Liver (tissue), 9 donors: Measurements from ENCODE around the gene UBE2M. TPM values are rescaled to one million over a fixed set of nuclear protein-coding genes. Genes with fewer than 3 reads are reported as not detected.
A peak's percentile ranks its signal among the peaks of the same experiment; 100 is the strongest.

ENCODE experiments used
- DNase-seq: peaks from one replicate; pipeline ENCODE4 v3.0.0-alpha.2; 2017; ENCODE audit warnings: low spot score
- H3K27ac ChIP-seq, 2 donors: one replicate each; pipeline ENCODE4 v1.7.0; 2013; ENCODE audit warnings: inconsistent platforms in 2 of 2, low read length in 2 of 2, control low read depth in 1 of 2, low read depth in 1 of 2, mild to moderate bottlenecking in 1 of 2
- H3K27me3 ChIP-seq, 4 donors: one replicate each; pipeline versions ENCODE4 v1.6.1 to v1.7.0; 2013; ENCODE audit warnings: low read length in 3 of 4, inconsistent platforms in 1 of 4, mild to moderate bottlenecking in 1 of 4, moderate library complexity in 1 of 4; ENCODE audit not compliant: control insufficient read depth in 4 of 4, insufficient read depth in 4 of 4
- H3K36me3 ChIP-seq, 4 donors: one replicate each; pipeline versions ENCODE4 v1.6.1 to v1.7.0; 2013; ENCODE audit warnings: low read length in 3 of 4, mild to moderate bottlenecking in 3 of 4, low read depth in 1 of 4, moderate library complexity in 1 of 4; ENCODE audit not compliant: control insufficient read depth in 4 of 4, insufficient read depth in 3 of 4
- H3K4me1 ChIP-seq, 4 donors: one replicate each; pipeline versions ENCODE4 v1.6.1 to v1.7.0; 2013; ENCODE audit warnings: low read length in 3 of 4, mild to moderate bottlenecking in 3 of 4, moderate library complexity in 1 of 4; ENCODE audit not compliant: control insufficient read depth in 4 of 4, insufficient read depth in 4 of 4
- H3K4me3 ChIP-seq, 3 donors: one replicate each; pipeline versions ENCODE4 v1.6.1 to v1.7.0; 2013; ENCODE audit warnings: low read length in 3 of 3, control low read depth in 1 of 3, low read depth in 1 of 3, mild to moderate bottlenecking in 1 of 3
- H3K9ac ChIP-seq, 2 donors: one replicate each; pipeline ENCODE4 v1.7.0; 2013; ENCODE audit warnings: low read length in 2 of 2, mild to moderate bottlenecking in 2 of 2, moderate library complexity in 2 of 2, control low read depth in 1 of 2, low read depth in 1 of 2
- H3K9me3 ChIP-seq, 4 donors: one replicate each; pipeline versions ENCODE4 v1.6.1 to v1.7.0; 2013; ENCODE audit warnings: low read length in 3 of 4; ENCODE audit not compliant: control insufficient read depth in 4 of 4
- ATF3 ChIP-seq: IDR thresholded peaks from 2 replicates; pipeline ENCODE4 v1.6.1; 2016; ENCODE audit warnings: antibody characterized with exemption
- CTCF ChIP-seq: fragments of 150-350 bp; IDR thresholded peaks from 2 replicates; pipeline ENCODE4 v1.5.1; 2017; ENCODE audit warnings: improper control_type of control experiment, low read depth, low read length; ENCODE audit not compliant: missing input control
- EGR1 ChIP-seq, 2 donors: IDR thresholded peaks; 2 replicates each; pipeline ENCODE4 v1.6.1; 2016 to 2018; ENCODE audit warnings: antibody characterized with exemption in 2 of 2, low read depth in 2 of 2
- FOXA1 ChIP-seq: IDR thresholded peaks from 2 replicates; pipeline ENCODE4 v1.6.1; 2016; ENCODE audit warnings: antibody characterized with exemption
- FOXA2 ChIP-seq: IDR thresholded peaks from 2 replicates; pipeline ENCODE4 v1.6.1; 2016; ENCODE audit warnings: antibody characterized with exemption
- GABPA ChIP-seq, 2 donors: IDR thresholded peaks in 1 of 2; conservative IDR thresholded peaks in 1 of 2; 2 replicates each; pipeline ENCODE4 v1.6.1; 2016; ENCODE audit warnings: antibody characterized with exemption in 2 of 2, mild to moderate bottlenecking in 1 of 2, moderate library complexity in 1 of 2
- HNF4A ChIP-seq, 2 donors: conservative IDR thresholded peaks; 2 replicates each; pipeline ENCODE4 v1.6.1; 2016; ENCODE audit warnings: antibody characterized with exemption in 2 of 2, mild to moderate bottlenecking in 2 of 2
- HNF4G ChIP-seq: IDR thresholded peaks from 2 replicates; pipeline ENCODE4 v1.6.1; 2016; ENCODE audit warnings: antibody characterized with exemption
- JUND ChIP-seq, 2 donors: IDR thresholded peaks; 2 replicates each; pipeline ENCODE4 v1.6.1; 2016; ENCODE audit warnings: antibody characterized with exemption in 2 of 2
- MAX ChIP-seq: IDR thresholded peaks from 2 replicates; pipeline ENCODE4 v1.6.1; 2016; ENCODE audit warnings: antibody characterized with exemption
- NR2F2 ChIP-seq: IDR thresholded peaks from 2 replicates; pipeline ENCODE4 v1.6.1; 2016; ENCODE audit warnings: antibody characterized with exemption
- RAD21 ChIP-seq, 2 donors: IDR thresholded peaks; 2 replicates each; pipeline ENCODE4 v1.6.1; 2016; ENCODE audit warnings: antibody characterized with exemption in 2 of 2, mild to moderate bottlenecking in 2 of 2
- REST ChIP-seq: IDR thresholded peaks from 2 replicates; pipeline ENCODE4 v1.6.1; 2016; ENCODE audit warnings: antibody characterized with exemption, mild to moderate bottlenecking
- RXRA ChIP-seq, 2 donors: IDR thresholded peaks; 2 replicates each; pipeline ENCODE4 v1.6.1; 2017 to 2018; ENCODE audit warnings: antibody characterized with exemption in 2 of 2, mild to moderate bottlenecking in 1 of 2
- SP1 ChIP-seq: IDR thresholded peaks from 2 replicates; pipeline ENCODE4 v1.6.1; 2018; ENCODE audit warnings: antibody characterized with exemption, mild to moderate bottlenecking
- TAF1 ChIP-seq: conservative IDR thresholded peaks from 2 replicates; pipeline ENCODE4 v1.6.1; 2016; ENCODE audit warnings: antibody characterized with exemption, mild to moderate bottlenecking
- YY1 ChIP-seq: IDR thresholded peaks from 2 replicates; pipeline ENCODE4 v1.6.1; 2016; ENCODE audit warnings: antibody characterized with exemption, mild to moderate bottlenecking
- ZBTB33 ChIP-seq: IDR thresholded peaks from 2 replicates; pipeline ENCODE4 v1.6.1; 2016; ENCODE audit warnings: antibody characterized with exemption
- WGBS: extraction: QIAGEN DNeasy Blood & Tissue Kit; methylation state at CpG from one replicate; pipeline ENCODE4 v1.1.7; 2013; 5-methylcytosine and 5-hydroxymethylcytosine counted together
- polyA plus RNA-seq, 2 donors: library from polyadenylated mRNA; stranded (reverse) in 1 of 2; unstranded in 1 of 2; fragments of 200-250 nt in 1 of 2; fragments of >200 nt in 1 of 2; fragmentation: Nextera tagmentation in 1 of 2; extraction: Ambion mirVana in 1 of 2; gene quantifications; one replicate each; pipeline versions ENCODE4 v1.2.1 to v1.2.3, GENCODE V29; 2013 to 2015
- total RNA-seq, 2 donors: library from RNA; depleted of rRNA; stranded (reverse); fragments of >200 nt; gene quantifications; one replicate each; pipeline ENCODE4 v1.2.3, GENCODE V29; 2014
- donor health status: healthy.
- donor health status: healthy.
- donor health status: healthy.
- donor health status: healthy.
- donor health status: healthy.

Gene UBE2M
- total and polyA plus RNA-seq, 4 donors = 7.6 to 30.7 (median 17.7) TPM

GRCh38 chr19:58511353-58512208 lies 46.8 kb downstream of the UBE2M start, which contains the start of gene SLC27A5:
Gene SLC27A5 (minus strand): TSS chr19:58511992. CDS start chr19:58511955, 37 bp downstream.
- peak; percentile 64 for DNase-seq
- 35% methylated on average over 25 of the region's 25 CpGs for WGBS
- H3K27ac ChIP-seq = peak within 1 kb of the TSS; percentile 80 to 86

More at GRCh38 chr19:58511353-58512208, 46.8 kb downstream of the UBE2M start, which contains the start of gene SLC27A5:
- Histone ChIP-seq H3K27me3 (no peaks in the 10 kb centered on the region), H3K4me1 (peaks cover 19 to 78% (median 54%) of the 10 kb centered on the region in 4 donors), H3K36me3 (peaks cover 0 to 5% (median 2%) of the 10 kb centered on the region in 4 donors), H3K9me3 (no peaks in the 10 kb centered on the region), H3K4me3 (peak within 1 kb of the TSS; percentile 68 to 82 (median 75)), H3K9ac (peak within 1 kb of the TSS; percentile 67 to 73)
- TF ChIP-seq RAD21 (IDR thresholded peaks at IDR 0.05) = peak in 1 of 2 donors; percentile 54
- peak; percentile 86 for TF ChIP-seq YY1
- peak; percentile 89 for TF ChIP-seq HNF4G
- peak; percentile 54 for TF ChIP-seq NR2F2
- TF ChIP-seq MAX = peak; percentile 57
- no peak for TF ChIP-seq FOXA2
- no peak for TF ChIP-seq ZBTB33
- TF ChIP-seq GABPA (IDR thresholded peaks at IDR 0.05 in 1 of 2, conservative IDR thresholded peaks at IDR 0.05 in 1 of 2) = peak in 1 of 2 donors; percentile 57
- no peak for TF ChIP-seq ATF3
- TF ChIP-seq HNF4A (conservative IDR thresholded peaks at IDR 0.05) = peak; percentile 94 to 97
- peak; percentile 98 for TF ChIP-seq SP1
- no peak for TF ChIP-seq FOXA1
- TF ChIP-seq TAF1 = peak; percentile 96
- no peak for TF ChIP-seq CTCF
- TF ChIP-seq REST = peak; percentile 96
- peak; percentile 41 to 42 for TF ChIP-seq JUND (IDR thresholded peaks at IDR 0.05)
- TF ChIP-seq EGR1 (IDR thresholded peaks at IDR 0.05; ENCODE audit: low read depth in 2 of 2) = no peak
- TF ChIP-seq RXRA (IDR thresholded peaks at IDR 0.05) = peak; percentile 83 to 93
